ENCODE data around the gene APOBEC4.
A peak's percentile ranks its signal among the peaks of the same experiment; 100 is the strongest.
"Not testable (repeated sequence)": the region's sequence is repeated elsewhere in the genome, so short reads cannot be mapped to it uniquely, and the experiment has no call there.

The APOBEC4 gene

DNA sequence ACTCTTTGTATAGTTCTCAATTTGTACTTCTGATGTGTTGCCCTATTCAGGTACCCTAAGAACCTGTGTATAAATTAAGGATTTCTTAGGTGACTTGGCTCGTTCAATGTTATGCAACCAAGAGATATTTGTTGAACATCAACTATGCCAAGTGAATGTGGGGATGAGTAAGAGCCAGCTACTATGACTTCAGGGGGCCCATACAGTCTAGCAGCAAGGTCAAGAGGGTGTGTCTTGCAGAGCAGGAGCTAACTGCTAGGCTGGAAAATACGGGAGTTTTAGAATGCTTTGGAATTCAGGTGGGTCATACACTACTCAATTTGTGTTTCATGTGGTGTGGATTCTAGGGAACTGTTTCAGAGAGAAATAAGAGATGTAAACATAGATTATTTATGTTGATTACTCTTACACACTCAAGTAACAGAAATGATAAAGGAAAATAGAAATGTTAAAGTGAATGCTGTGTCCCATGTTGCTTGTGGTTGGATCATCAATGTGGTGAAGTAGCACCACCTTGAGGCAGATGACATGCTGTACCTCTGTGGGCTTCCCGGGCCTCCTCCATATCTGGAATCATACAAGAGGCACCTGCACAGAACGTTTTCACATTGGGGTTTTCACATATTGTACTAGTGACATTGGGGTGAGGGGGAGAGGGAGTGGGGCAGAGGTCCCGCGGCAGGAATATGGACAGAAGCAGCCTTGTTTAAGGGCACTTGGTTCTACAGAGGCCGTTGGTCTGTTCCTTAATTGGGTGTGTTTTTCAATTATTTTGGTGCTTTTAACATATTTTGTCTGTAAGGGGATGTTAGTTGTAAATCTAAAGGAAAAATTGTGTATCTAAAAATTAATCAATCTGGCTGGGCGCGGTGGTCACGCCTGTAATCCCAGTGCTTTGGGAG lies 30.0 kb downstream of the APOBEC4 start:
- Histone ChIP-seq H3K4me1 (no peaks in the 10 kb centered on the region), H3K36me3 (no peaks in the 10 kb centered on the region), H3K27me3 (no peaks in the 10 kb centered on the region), H3K4me3 (ENCODE audit: low read depth, low read length) (no peak overlapping the region), H3K9me3 (no peaks in the 10 kb centered on the region)
- DNase-seq = peak; percentile 72
- TF ChIP-seq, protein P1, sequence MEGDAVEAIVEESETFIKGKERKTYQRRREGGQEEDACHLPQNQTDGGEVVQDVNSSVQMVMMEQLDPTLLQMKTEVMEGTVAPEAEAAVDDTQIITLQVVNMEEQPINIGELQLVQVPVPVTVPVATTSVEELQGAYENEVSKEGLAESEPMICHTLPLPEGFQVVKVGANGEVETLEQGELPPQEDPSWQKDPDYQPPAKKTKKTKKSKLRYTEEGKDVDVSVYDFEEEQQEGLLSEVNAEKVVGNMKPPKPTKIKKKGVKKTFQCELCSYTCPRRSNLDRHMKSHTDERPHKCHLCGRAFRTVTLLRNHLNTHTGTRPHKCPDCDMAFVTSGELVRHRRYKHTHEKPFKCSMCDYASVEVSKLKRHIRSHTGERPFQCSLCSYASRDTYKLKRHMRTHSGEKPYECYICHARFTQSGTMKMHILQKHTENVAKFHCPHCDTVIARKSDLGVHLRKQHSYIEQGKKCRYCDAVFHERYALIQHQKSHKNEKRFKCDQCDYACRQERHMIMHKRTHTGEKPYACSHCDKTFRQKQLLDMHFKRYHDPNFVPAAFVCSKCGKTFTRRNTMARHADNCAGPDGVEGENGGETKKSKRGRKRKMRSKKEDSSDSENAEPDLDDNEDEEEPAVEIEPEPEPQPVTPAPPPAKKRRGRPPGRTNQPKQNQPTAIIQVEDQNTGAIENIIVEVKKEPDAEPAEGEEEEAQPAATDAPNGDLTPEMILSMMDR (IDR thresholded peaks at IDR 0.05; ENCODE audit: low read depth, low read length) = peak; percentile 91

DNA sequence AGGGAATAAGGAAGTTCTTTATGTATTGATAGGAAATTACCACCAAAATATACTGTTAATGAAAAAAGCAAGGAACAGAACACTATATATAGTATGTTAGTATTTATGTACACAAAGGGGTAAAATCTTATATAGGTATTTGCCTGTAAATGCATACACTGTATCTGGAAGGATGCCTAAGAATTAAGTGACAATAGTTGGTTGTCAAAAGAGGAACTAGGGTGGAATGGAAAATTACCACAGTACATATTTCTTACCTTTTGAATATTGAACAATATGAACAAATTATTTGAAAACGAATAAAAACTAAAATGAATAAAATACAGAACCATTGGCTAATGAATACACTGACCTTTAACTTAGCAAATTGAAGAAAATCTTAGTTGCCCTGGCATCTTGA lies 31.1 kb downstream of the APOBEC4 start:
- Histone ChIP-seq H3K4me3 (ENCODE audit: low read depth, low read length) (no peak overlapping the region), H3K36me3 (no peaks in the 10 kb centered on the region), H3K9me3 (no peaks in the 10 kb centered on the region), H3K4me1 (no peaks in the 10 kb centered on the region), H3K27me3 (no peaks in the 10 kb centered on the region)
- TF ChIP-seq, protein P1 (IDR thresholded peaks at IDR 0.05; ENCODE audit: low read depth, low read length) = no peak
- no peak for DNase-seq

DNA sequence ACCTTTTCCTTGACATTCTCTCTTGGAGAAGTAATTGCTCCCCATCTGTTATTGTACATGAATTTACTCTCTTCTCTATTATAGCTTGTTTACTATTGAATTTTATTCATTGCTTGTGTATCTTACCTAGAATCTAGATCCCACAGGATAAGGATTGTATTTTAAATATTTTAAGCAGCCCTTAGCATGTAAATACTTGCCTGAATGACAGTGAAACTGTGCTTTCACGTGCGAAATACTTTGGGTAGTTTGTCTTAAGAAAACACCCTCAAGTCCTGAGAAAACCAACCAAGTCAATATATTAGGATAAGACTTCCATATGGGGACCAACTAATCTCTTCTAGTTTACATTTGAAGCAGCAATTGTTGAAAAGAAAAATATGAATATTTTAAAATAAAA lies 32.8 kb downstream of the APOBEC4 start:
- no peaks in the 10 kb centered on the region for H3K9me3 ChIP-seq
- H3K4me3 ChIP-seq (ENCODE audit: low read depth, low read length) = no peak overlapping the region
- no peaks in the 10 kb centered on the region for H3K4me1 ChIP-seq
- DNase-seq = no peak
- no peaks in the 10 kb centered on the region for H3K36me3 ChIP-seq
- H3K27me3 ChIP-seq = no peaks in the 10 kb centered on the region
- TF ChIP-seq, protein P1 (IDR thresholded peaks at IDR 0.05; ENCODE audit: low read depth, low read length) = no peak

DNA sequence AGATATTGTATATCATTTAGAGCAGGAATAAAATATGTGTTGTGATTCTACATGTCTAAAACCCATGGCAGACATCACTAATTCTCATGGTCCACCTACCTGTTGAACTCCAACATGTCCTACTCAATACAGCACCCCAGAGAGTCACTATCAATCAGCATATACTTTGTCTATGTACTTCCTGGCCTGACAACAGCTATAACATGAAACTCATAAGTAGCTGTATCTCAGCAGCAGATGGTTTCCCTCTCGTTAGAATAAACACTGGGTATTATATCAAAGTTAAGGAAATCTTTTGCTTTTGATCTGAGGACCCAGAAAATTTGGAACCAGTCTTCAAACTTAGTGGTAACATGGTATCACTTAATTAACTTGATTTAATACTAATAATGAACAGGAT lies 33.3 kb downstream of the APOBEC4 start:
- Histone ChIP-seq H3K4me1 (no peaks in the 10 kb centered on the region), H3K4me3 (ENCODE audit: low read depth, low read length) (no peak overlapping the region), H3K27me3 (no peaks in the 10 kb centered on the region), H3K36me3 (no peaks in the 10 kb centered on the region), H3K9me3 (no peaks in the 10 kb centered on the region)
- TF ChIP-seq, protein P1 (IDR thresholded peaks at IDR 0.05; ENCODE audit: low read depth, low read length) = no peak
- DNase-seq = no peak

DNA sequence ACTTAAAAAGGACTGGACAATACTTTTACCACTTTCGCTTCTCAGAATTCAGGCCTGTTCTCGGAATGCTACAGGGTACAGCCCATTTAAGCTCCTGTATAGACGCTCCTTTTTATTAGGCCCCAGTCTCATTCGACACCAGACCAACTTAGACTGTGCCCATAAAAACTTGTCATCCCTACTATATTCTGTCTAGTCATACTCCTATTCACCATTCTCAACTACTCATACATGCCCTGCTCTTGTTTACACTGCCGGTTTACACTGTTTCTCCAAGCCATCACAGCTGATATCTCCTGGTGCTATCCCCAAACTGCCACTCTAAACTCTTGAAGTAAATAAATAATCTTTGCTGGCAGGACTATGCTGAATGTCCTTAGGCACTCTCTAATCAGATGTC lies 34.9 kb downstream of the APOBEC4 start:
- H3K4me3 ChIP-seq (ENCODE audit: low read depth, low read length); H3K36me3 ChIP-seq; H3K4me1 ChIP-seq; DNase-seq; H3K9me3 ChIP-seq; H3K27me3 ChIP-seq: not testable (repeated sequence)

DNA sequence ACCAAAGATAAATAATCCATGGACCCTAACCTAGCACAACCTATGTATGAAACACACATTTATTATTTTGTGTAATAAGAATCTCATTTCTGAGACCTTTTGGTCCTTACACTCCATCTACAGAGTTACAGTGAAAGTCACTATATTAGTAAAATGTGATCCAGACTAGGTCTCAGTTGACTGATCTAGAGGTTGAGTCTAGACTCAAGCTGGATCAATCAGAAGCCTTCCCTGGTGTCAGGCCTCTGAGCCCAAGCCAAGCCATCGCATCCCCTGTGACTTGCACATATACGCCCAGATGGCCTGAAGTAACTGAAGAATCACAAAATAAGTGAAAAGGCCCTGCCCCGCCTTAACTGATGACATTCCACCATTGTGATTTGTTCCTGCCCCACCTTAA lies 40.1 kb downstream of the APOBEC4 start:
- not testable (repeated sequence) for H3K27me3 ChIP-seq, H3K9me3 ChIP-seq, DNase-seq

DNA sequence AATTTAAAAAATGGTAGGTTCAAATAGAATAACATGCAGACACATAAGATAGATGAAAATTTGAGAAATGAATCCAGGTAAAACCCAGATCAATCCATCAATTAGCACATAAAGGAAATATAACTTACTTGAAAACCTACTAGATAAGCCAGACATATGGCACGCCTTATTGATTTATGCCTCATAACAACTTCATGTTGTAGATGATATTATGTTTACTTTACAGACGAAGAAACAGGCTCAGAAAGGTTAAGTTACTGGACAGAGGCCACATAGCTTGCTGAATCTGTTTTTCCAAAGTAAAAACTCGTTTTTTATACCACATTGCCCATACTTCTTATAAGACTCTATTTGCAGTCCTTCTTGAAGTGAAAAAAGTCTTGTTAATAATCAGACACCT lies 40.7 kb downstream of the APOBEC4 start:
- TF ChIP-seq, protein P1 (IDR thresholded peaks at IDR 0.05; ENCODE audit: low read depth, low read length) = no peak
- Histone ChIP-seq H3K9me3 (no peaks in the 10 kb centered on the region), H3K36me3 (no peaks in the 10 kb centered on the region), H3K4me1 (no peaks in the 10 kb centered on the region), H3K4me3 (ENCODE audit: low read depth, low read length) (no peak overlapping the region), H3K27me3 (no peaks in the 10 kb centered on the region)
- no peak for DNase-seq

More for the DNA sequence above, 40.1 kb downstream of the APOBEC4 start:
- not testable (repeated sequence) for H3K36me3 ChIP-seq; H3K4me3 ChIP-seq (ENCODE audit: low read depth, low read length); H3K4me1 ChIP-seq

All from BE2C (cell line).